GM13977 (cell line): ENCODE measurements around the gene NTM.
A peak's percentile ranks its signal among the peaks of the same experiment; 100 is the strongest.

ENCODE experiments used
- DNase-seq: peaks from one replicate; pipeline ENCODE4 v3.0.0; 2012; ENCODE audit warnings: low spot score
- CTCF ChIP-seq: IDR thresholded peaks from 2 replicates; pipeline ENCODE4 v1.5.1; 2012; ENCODE audit warnings: mild to moderate bottlenecking, control low read depth; ENCODE audit not compliant: insufficient read depth; ENCODE audit errors: extremely low read depth, missing control alignments
- in situ Hi-C: fragments of 300-500 bp; cut with MboI; formaldehyde crosslinking; loops from one replicate; pipeline ENCODE4 v1.12.0; 2022; ENCODE audit warnings: low sequenced_read_pairs, low pct_unique_long_range_greater_than_20kb, mixed read lengths, inconsistent platforms; ENCODE audit not compliant: unreplicated experiment

Gene NTM

GRCh38 chr11:131694526-131695424, 324.4 kb downstream of the NTM start:
- in situ Hi-C loops = loop anchor here (25.0 kb wide), 1 partner anchor 632 kb away; no protein-coding TSS in a partner anchor
- DNase-seq = peak; percentile 81
- TF ChIP-seq CTCF = peak; percentile 93

GRCh38 chr11:131695889-131696429, 325.5 kb downstream of the NTM start:
- in situ Hi-C loops = loop anchor here (25.0 kb wide), 1 partner anchor 634 kb away; no protein-coding TSS in a partner anchor
- no peak for DNase-seq
- TF ChIP-seq CTCF = no peak

GRCh38 chr11:131696690-131697089, 326.3 kb downstream of the NTM start:
- DNase-seq = no peak
- in situ Hi-C loops = loop anchor here (25.0 kb wide), 1 partner anchor 634 kb away; no protein-coding TSS in a partner anchor
- TF ChIP-seq CTCF = no peak

- TF ChIP-seq CTCF = no peak
- DNase-seq = no peak
- in situ Hi-C loops = no loop called here
These were observed 332.9 kb downstream of the NTM start for GRCh38 chr11:131703311-131703710.

GRCh38 chr11:131704682-131705081, 334.3 kb downstream of the NTM start:
- in situ Hi-C loops = no loop called here
- no peak for TF ChIP-seq CTCF
- DNase-seq = no peak

GRCh38 chr11:131710511-131710910, 340.1 kb downstream of the NTM start:
- no peak for DNase-seq
- TF ChIP-seq CTCF = no peak
- in situ Hi-C loops = no loop called here
